ENCODE measurements around the gene LIPJ. TPM values are rescaled to one million over a fixed set of nuclear protein-coding genes. Genes with fewer than 3 reads are reported as not detected.
A peak's percentile ranks its signal among the peaks of the same experiment; 100 is the strongest.

Gene LIPJ
- total RNA-seq, 1 donor from 2014 or later: not detected

DNA sequence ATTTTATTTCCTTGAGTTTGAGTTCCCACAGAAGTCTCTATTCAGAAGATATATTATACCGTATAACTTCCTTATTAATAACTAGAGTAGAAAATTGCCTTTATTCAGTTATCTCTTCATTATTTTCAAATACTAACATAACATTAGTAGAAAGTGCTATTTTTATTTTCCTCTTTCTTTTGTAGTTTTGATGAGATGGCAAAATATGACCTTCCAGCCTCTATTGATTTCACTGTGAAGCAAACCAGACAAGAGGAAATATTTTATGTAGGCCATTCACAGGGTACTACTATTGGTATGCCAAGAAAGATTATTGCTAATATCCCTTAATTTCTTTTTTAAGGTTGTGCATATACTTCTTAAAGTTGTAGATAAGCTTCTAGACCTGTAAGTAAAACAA lies 7.9 kb downstream of the LIPJ start:
- no peak for DNase-seq (ENCODE audit: low read depth in 2 of 2)

DNA sequence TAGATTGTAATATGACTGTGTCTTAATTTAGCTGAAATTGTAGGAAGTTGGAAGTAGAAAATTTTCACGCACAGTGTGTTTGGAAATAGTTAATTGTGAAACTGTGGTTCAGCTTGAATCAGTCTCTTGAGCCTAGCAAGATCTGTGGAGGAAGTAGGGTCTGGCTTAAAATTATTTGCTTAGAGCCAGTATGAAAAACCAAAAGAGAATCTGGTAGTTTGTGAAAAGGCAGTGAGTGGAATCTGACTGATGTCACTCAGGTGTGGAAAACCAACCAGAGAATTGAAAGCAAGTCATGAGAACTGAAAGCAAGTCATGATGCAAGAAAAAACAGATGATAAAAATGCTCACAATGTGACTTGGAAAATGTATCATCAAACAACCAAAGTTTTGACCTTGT lies 11.5 kb downstream of the LIPJ start:
- DNase-seq (ENCODE audit: low read depth in 2 of 2): no peak

DNA sequence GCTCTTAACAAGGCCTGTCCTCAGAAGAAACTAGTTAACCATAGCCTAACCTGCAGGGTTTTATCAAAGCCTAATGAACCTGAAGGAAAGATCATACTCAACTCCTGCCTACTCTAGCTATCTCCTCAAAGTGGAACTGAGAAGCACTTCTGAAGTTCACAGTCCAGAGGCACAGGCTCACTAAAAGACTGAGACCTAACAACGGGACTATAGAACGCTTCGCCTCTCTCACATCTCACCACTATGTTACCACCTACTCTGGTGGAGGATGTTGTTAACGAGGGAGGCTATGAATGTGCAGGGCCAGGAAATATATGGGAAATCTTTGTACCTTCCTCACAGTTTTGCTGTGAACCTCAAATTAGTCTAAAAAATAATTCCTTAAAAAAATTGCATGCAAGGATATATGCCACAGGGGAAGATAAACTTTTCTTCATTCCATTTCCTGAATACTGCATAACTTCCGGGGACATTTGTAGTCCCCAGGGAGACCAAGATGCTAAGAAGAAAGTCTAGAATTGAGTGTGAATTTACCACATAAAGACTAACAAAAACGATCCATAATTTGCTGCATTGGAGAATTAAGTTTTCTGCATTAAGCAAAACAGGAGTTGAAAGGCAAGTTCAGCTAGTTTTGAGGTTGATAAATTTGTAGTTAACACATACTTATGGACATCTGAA lies 21.6 kb downstream of the LIPJ start:
- no peak for DNase-seq (ENCODE audit: low read depth in 2 of 2)

DNA sequence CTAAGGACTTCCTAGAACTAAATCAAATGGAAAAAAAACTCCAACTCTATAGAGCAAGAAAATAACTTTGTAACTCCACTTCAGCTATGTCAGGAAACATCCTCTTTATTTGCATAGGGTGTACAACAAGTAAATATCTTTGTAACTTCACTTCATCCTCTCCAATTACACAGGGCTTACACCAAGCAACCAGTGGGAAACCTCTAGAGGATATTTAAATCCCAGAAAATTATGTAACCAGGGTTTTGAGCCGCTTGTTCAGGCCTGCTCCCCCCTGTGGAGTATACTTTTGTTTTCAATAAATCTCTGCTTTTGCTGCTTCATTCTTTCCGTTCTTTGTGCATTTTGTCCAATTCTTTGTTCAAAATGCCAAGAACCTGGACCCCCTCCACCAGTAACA lies 22.2 kb downstream of the LIPJ start:
- no peak for DNase-seq (ENCODE audit: low read depth in 2 of 2)

DNA sequence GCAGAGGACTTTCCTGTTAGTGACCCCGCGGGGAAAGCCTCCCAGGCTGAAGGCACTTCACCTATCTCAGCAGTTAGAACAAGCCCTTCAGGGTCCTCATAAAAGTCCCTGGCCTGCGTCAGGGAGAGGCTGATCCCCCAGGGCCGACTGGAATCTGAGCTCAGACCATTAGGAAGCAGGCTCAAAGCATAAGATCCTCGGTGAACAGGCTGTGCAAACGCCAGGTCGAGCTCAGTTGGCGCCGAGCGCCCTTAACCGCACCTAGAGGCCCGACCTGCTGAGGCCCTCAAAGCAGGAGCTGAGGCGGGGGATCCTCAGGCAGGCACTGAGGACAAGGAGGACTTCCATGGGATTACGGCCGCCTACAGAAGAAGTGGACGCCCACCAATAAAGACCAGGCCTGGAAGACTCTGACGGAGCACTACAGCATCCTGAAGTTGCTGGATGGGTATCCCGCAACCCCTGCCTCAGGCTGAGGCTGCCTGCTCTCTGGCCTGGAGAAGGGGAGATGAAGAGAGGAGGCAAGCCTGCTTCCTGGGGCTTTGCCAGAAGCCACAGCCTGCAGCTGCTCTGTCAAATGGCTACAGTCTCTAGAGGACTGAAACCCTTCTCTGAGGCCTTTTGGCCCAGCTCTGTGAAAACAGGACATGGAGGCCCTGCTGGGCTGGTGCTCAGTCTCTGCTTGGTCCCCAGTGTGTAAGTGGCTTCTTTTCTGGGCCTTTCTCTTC lies 29.9 kb downstream of the LIPJ start:
- DNase-seq (ENCODE audit: low read depth in 2 of 2): no peak

DNA sequence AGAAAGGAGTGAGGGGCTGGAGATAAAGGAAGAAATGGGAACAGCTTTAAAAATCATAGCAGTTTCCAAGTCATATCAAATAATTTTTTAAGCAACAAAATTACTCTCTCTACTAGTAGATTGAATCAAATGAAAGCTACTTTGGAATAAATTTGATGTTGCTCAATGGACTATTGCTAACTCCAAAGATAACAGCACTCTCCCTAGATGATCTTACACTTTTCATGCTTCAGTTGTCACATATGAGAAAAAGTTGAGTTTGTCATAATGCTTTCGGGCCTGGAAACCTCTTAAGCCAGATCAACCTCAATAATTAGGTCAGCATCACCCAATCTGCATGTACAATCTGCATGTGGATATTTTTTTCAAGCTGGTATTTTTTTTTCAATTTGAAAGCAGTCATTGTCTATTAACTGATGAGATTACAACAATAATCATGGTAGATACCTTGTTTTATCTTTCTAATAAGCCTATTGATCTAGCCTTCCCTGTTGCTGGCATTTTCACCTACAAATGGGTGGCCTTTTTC lies 31.3 kb downstream of the LIPJ start:
- no peak for DNase-seq (ENCODE audit: low read depth in 2 of 2)

- DNase-seq (ENCODE audit: low read depth in 2 of 2): no peak
Measured at GRCh38 chr10:88618496-88618895, 31.9 kb downstream of the LIPJ start.

- DNase-seq (ENCODE audit: low read depth in 2 of 2): no peak
Measured at GRCh38 chr10:88620441-88620840, 33.9 kb downstream of the LIPJ start.

GRCh38 chr10:88623835-88624234 lies 37.3 kb downstream of the LIPJ start:
- DNase-seq (ENCODE audit: low read depth in 2 of 2): no peak

DNA sequence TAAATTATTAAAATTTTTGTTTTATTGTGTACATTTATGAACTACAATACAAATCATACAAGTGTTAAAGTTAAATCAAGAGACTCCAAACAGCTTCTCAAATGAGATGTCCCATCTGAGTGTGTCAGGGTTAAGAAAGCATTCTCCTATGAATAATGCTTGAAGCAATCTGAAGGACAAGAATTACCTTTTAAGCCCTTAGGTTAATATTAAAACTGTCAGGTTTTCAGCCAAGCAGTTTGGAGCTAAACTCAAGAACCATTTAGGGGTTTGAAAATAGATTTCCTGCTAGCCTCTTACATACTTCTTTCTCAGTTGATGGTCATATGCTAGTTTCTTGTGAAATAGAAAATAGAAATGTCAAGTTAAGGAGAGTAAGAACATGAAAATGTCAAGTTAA lies 38.3 kb downstream of the LIPJ start:
- no peak for DNase-seq (ENCODE audit: low read depth in 2 of 2)

DNA sequence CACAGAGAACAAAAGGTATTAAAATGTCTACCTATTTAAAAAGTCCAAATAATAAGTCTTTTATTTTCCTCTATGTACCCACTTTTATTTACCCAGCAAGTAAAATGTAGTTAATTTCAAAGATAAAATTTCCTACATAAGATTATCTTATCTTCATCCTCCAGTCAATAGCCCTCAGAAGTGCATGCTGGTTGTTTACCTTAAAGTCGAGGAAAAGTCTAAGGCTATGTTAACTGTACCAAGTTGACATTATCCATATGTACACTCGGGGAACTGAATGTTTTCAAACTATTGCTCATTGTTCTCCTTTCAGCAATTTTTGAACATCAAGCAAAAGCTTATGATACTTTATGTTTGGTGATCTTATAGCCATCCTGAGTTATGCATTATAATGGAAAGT lies 53.6 kb downstream of the LIPJ start:
- DNase-seq (ENCODE audit: low read depth in 2 of 2): no peak

DNA sequence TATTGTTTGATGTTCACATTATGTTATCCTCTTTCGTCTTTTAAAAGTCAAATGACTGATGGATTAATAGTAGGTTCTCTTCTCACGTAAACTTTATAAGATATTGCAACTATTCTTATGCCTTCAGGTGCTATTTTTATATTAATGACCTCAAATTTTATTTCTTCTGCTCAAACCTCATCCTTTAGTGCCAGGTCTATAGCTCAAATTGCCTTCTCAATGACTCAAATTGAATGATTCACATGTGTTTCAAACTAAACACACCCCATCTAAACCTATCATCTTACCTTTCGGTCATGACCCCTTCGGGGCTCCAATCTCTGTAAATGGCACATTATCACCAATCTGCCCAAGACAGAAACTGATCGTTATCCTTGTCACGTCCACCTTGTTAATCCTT lies 55.6 kb downstream of the LIPJ start:
- no peak for DNase-seq (ENCODE audit: low read depth in 2 of 2)

DNA sequence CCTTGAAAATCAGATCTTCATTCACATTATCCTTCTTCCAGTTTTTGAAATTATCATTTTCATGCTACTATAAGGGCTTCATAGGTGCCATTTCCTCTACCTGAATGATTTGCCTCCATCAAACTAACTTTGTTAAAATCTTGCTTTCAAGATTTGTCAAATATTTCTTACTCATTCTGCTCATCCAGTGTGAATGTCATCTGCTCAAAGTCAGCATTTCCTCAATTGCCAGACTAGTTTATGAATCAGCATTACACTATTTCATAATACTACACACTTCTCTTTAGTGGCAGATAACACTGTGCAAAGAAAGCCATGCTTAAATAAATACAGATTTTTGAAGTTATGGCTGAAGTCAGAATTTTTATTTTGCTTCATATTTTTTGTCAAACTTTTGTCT lies 56.4 kb downstream of the LIPJ start:
- no peak for DNase-seq (ENCODE audit: low read depth in 2 of 2)

- DNase-seq (ENCODE audit: low read depth in 2 of 2): peak in 1 of 2 donors; percentile 34
Measured at GRCh38 chr10:88647061-88647615, 60.6 kb downstream of the LIPJ start.

GRCh38 chr10:88651101-88651551 lies 64.6 kb downstream of the LIPJ start:
- DNase-seq (ENCODE audit: low read depth in 2 of 2): peak in 1 of 2 donors; percentile 51

DNA sequence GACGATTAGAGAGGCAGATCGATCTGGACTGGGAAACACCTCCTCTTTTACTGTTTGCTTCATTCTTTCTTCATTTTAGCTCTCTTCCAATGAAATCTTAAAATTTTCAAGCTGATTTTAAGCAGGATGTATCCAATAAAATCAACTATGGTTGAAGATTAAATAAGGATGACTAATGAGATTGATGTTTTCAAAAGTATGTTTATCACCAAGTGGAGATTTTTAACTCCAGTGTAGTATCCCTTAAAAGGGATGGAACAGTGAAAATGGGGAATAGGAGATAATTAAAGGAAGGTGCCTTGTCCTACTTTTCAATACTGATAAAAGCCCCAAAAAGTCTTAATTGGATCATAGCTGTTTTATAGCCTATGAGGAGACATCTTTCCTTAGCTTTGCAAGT lies 66.1 kb downstream of the LIPJ start:
- DNase-seq (ENCODE audit: low read depth in 2 of 2): no peak

Other genes with a start within 250 kb of the LIPJ start
- gene RNLS, start 3.4 kb upstream of the LIPJ start, total RNA-seq: 0.39 and 1.4 TPM in 2 replicates
- not detected in 2 replicates for gene LIPF, start 77.7 kb downstream of the LIPJ start, total RNA-seq
- not detected in 2 replicates for gene LIPK, start 119.5 kb downstream of the LIPJ start, total RNA-seq
- gene LIPN, start 173.3 kb downstream of the LIPJ start, total RNA-seq: not detected in 2 replicates
- gene LIPM, start 216.0 kb downstream of the LIPJ start, total RNA-seq: not detected in 2 replicates